Measurements from ENCODE around the gene GLIPR2. TPM values are rescaled to one million over a fixed set of nuclear protein-coding genes. Genes with fewer than 3 reads are reported as not detected.

Gene GLIPR2
- total and polyA plus RNA-seq, 3 donors from 2014 or later = 3.5 to 19.6 (median 3.9) TPM

- no peaks in the 10 kb centered on the region for H3K36me3 ChIP-seq (ENCODE audit: low read depth, missing control alignments)
- no peak overlapping the region for H3K4me3 ChIP-seq
- DNase-seq = no peak
- H3K9me3 ChIP-seq = no peaks in the 10 kb centered on the region
- H3K4me1 ChIP-seq = peaks cover 23% of the 10 kb centered on the region
- no peak for TF ChIP-seq CTCF (IDR thresholded peaks at IDR 0.05)
- no peak for TF ChIP-seq POLR2A (IDR thresholded peaks at IDR 0.05)
- intact Hi-C loops (cut with DNase I; ENCODE audit: low total_unique reads) = no loop called here
- H3K27ac ChIP-seq = peak overlapping the region; percentile 86 to 88
- 89 to 95% methylated on average over 7 of the region's 7 CpGs for WGBS, 2 donors
- H3K27me3 ChIP-seq = no peaks in the 10 kb centered on the region
Observed at GRCh38 chr9:36141761-36142160, 5.2 kb downstream of the GLIPR2 start.

GRCh38 chr9:36142510-36143244 lies 6.1 kb downstream of the GLIPR2 start:
- no peak for DNase-seq
- H3K27me3 ChIP-seq = no peaks in the 10 kb centered on the region
- H3K9me3 ChIP-seq = no peaks in the 10 kb centered on the region
- intact Hi-C loops (cut with DNase I; ENCODE audit: low total_unique reads) = no loop called here
- no peak for TF ChIP-seq POLR2A (IDR thresholded peaks at IDR 0.05)
- no peak for TF ChIP-seq CTCF (IDR thresholded peaks at IDR 0.05)
- 49 to 60% methylated on average over 12 of the region's 12 CpGs for WGBS, 2 donors
- peak overlapping the region; percentile 86 to 88 for H3K27ac ChIP-seq
- H3K4me3 ChIP-seq = no peak overlapping the region
- peaks cover 15% of the 10 kb centered on the region for H3K4me1 ChIP-seq
- H3K36me3 ChIP-seq (ENCODE audit: low read depth, missing control alignments) = no peaks in the 10 kb centered on the region

GRCh38 chr9:36143245-36143641 lies 6.7 kb downstream of the GLIPR2 start:
- no peaks in the 10 kb centered on the region for H3K36me3 ChIP-seq (ENCODE audit: low read depth, missing control alignments)
- intact Hi-C loops (cut with DNase I; ENCODE audit: low total_unique reads) = no loop called here
- no peak for DNase-seq
- H3K27me3 ChIP-seq = no peaks in the 10 kb centered on the region
- peak overlapping the region; percentile 86 to 88 for H3K27ac ChIP-seq
- 75 to 83% methylated on average over 13 of the region's 13 CpGs for WGBS, 2 donors
- H3K4me1 ChIP-seq = peaks cover 17% of the 10 kb centered on the region
- no peaks in the 10 kb centered on the region for H3K9me3 ChIP-seq
- H3K4me3 ChIP-seq = no peak overlapping the region
- TF ChIP-seq CTCF (IDR thresholded peaks at IDR 0.05) (no peak), POLR2A (IDR thresholded peaks at IDR 0.05) (no peak)

GRCh38 chr9:36144309-36145232 lies 8.0 kb downstream of the GLIPR2 start:
- TF ChIP-seq POLR2A (IDR thresholded peaks at IDR 0.05) = no peak
- no peak for TF ChIP-seq CTCF (IDR thresholded peaks at IDR 0.05)
- intact Hi-C loops (cut with DNase I; ENCODE audit: low total_unique reads) = no loop called here
- H3K4me3 ChIP-seq = no peak overlapping the region
- no peaks in the 10 kb centered on the region for H3K9me3 ChIP-seq
- H3K36me3 ChIP-seq (ENCODE audit: low read depth, missing control alignments) = no peaks in the 10 kb centered on the region
- H3K27me3 ChIP-seq = no peaks in the 10 kb centered on the region
- DNase-seq = no peak
- no peak overlapping the region for H3K27ac ChIP-seq
- peaks cover 30% of the 10 kb centered on the region for H3K4me1 ChIP-seq
- 92 to 95% methylated on average over 12 of the region's 12 CpGs for WGBS, 2 donors
